ACC112 (cell line): ENCODE data around the gene KANSL1L.

Experiments
- H2AFZ ChIP-seq: fragments of 200-600 bp; sonication (generic); one replicate; pipeline ENCODE4 v1.6.0; 2017; ENCODE audit warnings: antibody characterized with exemption, low read length; ENCODE audit not compliant: unreplicated experiment
- H3K27ac ChIP-seq: fragments of 200-600 bp; sonication (generic); 2 replicates; pipeline ENCODE4 v1.5.1; 2014; ENCODE audit warnings: low read depth, mild to moderate bottlenecking, antibody characterized with exemption, low read length, moderate library complexity
- H3K27me3 ChIP-seq: fragments of 200-600 bp; sonication (generic); 2 replicates; pipeline ENCODE4 v1.6.1; 2014; ENCODE audit warnings: mild to moderate bottlenecking, antibody characterized with exemption, low read length, moderate library complexity, mixed read lengths; ENCODE audit not compliant: insufficient read depth
- H3K36me3 ChIP-seq: fragments of 200-600 bp; sonication (generic); 2 replicates; pipeline ENCODE4 v1.6.1; 2016; ENCODE audit warnings: mild to moderate bottlenecking, antibody characterized with exemption, low read length, moderate library complexity, mixed read lengths; ENCODE audit not compliant: insufficient read depth
- H3K4me1 ChIP-seq: fragments of 200-600 bp; sonication (generic); one replicate; pipeline ENCODE4 v1.6.1; 2016; ENCODE audit warnings: low read length, mixed read lengths; ENCODE audit not compliant: insufficient read depth, unreplicated experiment, control insufficient read depth
- H3K4me3 ChIP-seq: fragments of 200-600 bp; sonication (generic); 2 replicates; pipeline ENCODE4 v1.5.1; 2014; ENCODE audit warnings: mild to moderate bottlenecking, low read depth, low read length
- H3K79me2 ChIP-seq: fragments of 200-600 bp; sonication (generic); one replicate; pipeline ENCODE4 v1.6.0; 2016; ENCODE audit warnings: low read length; ENCODE audit not compliant: control insufficient read depth, unreplicated experiment, insufficient read depth

Gene KANSL1L

GRCh38 chr2:210002158-210003157 is 168.8 kb downstream of the KANSL1L start, which contains the start of gene RPE:
TSS of gene RPE (plus strand) at chr2:210002638. CDS start at chr2:210002662, 24 bp downstream.
- Histone ChIP-seq H2AFZ (peak within 1 kb of the TSS; percentile 94), H3K4me3 (peak within 1 kb of the TSS; percentile 96), H3K4me1 (peaks cover 32% of the 10 kb centered on the region), H3K27me3 (no peaks in the 10 kb centered on the region), H3K36me3 (no peaks in the 10 kb centered on the region), H3K27ac (peak within 1 kb of the TSS; percentile 7; the same call in 1 of the 2 replicates), H3K79me2 (peaks cover 50% of the 10 kb centered on the region)

- Histone ChIP-seq H3K27ac (no peak overlapping the region), H3K27me3 (no peaks in the 10 kb centered on the region), H3K4me1 (peaks cover 28% of the 10 kb centered on the region), H3K4me3 (no peak overlapping the region), H2AFZ (no peak overlapping the region), H3K79me2 (peaks cover 33% of the 10 kb centered on the region), H3K36me3 (no peaks in the 10 kb centered on the region)
Measured at GRCh38 chr2:210000464-210001324, 170.5 kb downstream of the KANSL1L start.

- Histone ChIP-seq H3K27me3 (no peaks in the 10 kb centered on the region), H3K27ac (no peak overlapping the region), H2AFZ (peak overlapping the region; percentile 57), H3K4me3 (no peak overlapping the region), H3K4me1 (peaks cover 8% of the 10 kb centered on the region), H3K36me3 (no peaks in the 10 kb centered on the region), H3K79me2 (peaks cover 12% of the 10 kb centered on the region)
Measured at GRCh38 chr2:209998596-209998995, 172.6 kb downstream of the KANSL1L start.

GRCh38 chr2:209993968-209994367 is 177.2 kb downstream of the KANSL1L start:
- Histone ChIP-seq H2AFZ (no peak overlapping the region), H3K4me1 (no peaks in the 10 kb centered on the region), H3K27me3 (no peaks in the 10 kb centered on the region), H3K27ac (no peak overlapping the region), H3K79me2 (no peaks in the 10 kb centered on the region), H3K4me3 (no peak overlapping the region), H3K36me3 (no peaks in the 10 kb centered on the region)

GRCh38 chr2:209990838-209991237 is 180.4 kb downstream of the KANSL1L start:
- no peaks in the 10 kb centered on the region for H3K4me1 ChIP-seq
- H3K36me3 ChIP-seq = no peaks in the 10 kb centered on the region
- no peaks in the 10 kb centered on the region for H3K27me3 ChIP-seq

GRCh38 chr2:209988010-209988409 is 183.2 kb downstream of the KANSL1L start:
- Histone ChIP-seq H2AFZ (no peak overlapping the region), H3K27me3 (no peaks in the 10 kb centered on the region), H3K4me1 (no peaks in the 10 kb centered on the region), H3K27ac (no peak overlapping the region), H3K36me3 (no peaks in the 10 kb centered on the region), H3K4me3 (no peak overlapping the region), H3K79me2 (no peaks in the 10 kb centered on the region)

More at GRCh38 chr2:209990838-209991237, 180.4 kb downstream of the KANSL1L start:
- H2AFZ ChIP-seq = no peak overlapping the region
- no peak overlapping the region for H3K4me3 ChIP-seq
- H3K79me2 ChIP-seq = no peaks in the 10 kb centered on the region
- H3K27ac ChIP-seq = no peak overlapping the region

GRCh38 chr2:209986415-209986814 is 184.8 kb downstream of the KANSL1L start:
- Histone ChIP-seq H3K4me3 (no peak overlapping the region), H3K27me3 (no peaks in the 10 kb centered on the region), H3K79me2 (no peaks in the 10 kb centered on the region), H3K36me3 (no peaks in the 10 kb centered on the region), H3K4me1 (no peaks in the 10 kb centered on the region), H2AFZ (no peak overlapping the region), H3K27ac (no peak overlapping the region)

- Histone ChIP-seq H3K27me3 (no peaks in the 10 kb centered on the region), H2AFZ (no peak overlapping the region), H3K4me1 (no peaks in the 10 kb centered on the region), H3K27ac (no peak overlapping the region), H3K79me2 (no peaks in the 10 kb centered on the region), H3K36me3 (no peaks in the 10 kb centered on the region), H3K4me3 (no peak overlapping the region)
Measured at GRCh38 chr2:209985874-209986273, 185.3 kb downstream of the KANSL1L start.

- no peak overlapping the region for H3K27ac ChIP-seq
- no peak overlapping the region for H2AFZ ChIP-seq
- H3K4me1 ChIP-seq = no peaks in the 10 kb centered on the region
- H3K4me3 ChIP-seq = no peak overlapping the region
- H3K36me3 ChIP-seq = no peaks in the 10 kb centered on the region
- H3K27me3 ChIP-seq = no peaks in the 10 kb centered on the region
- no peaks in the 10 kb centered on the region for H3K79me2 ChIP-seq
Measured at GRCh38 chr2:209984291-209984690, 186.9 kb downstream of the KANSL1L start.

- no peak overlapping the region for H3K4me3 ChIP-seq
- H3K79me2 ChIP-seq = no peaks in the 10 kb centered on the region
- H3K36me3 ChIP-seq = no peaks in the 10 kb centered on the region
- no peak overlapping the region for H2AFZ ChIP-seq
- no peak overlapping the region for H3K27ac ChIP-seq
- no peaks in the 10 kb centered on the region for H3K4me1 ChIP-seq
- peaks cover 5% of the 10 kb centered on the region; the same call in 1 of the 2 replicates for H3K27me3 ChIP-seq
Measured at GRCh38 chr2:209977386-209978239, 193.6 kb downstream of the KANSL1L start.
